Kidney (tissue), 14 donors: ENCODE data around the gene XRCC4. TPM values are rescaled to one million over a fixed set of nuclear protein-coding genes. Genes with fewer than 3 reads are reported as not detected.

Experiments
- DNase-seq, 5 donors: peaks; one replicate each; pipeline ENCODE4 v3.0.0-alpha.2; 2013 to 2020
- FAIRE-seq: peaks from 2 replicates; lab custom pipeline; 2012; peaks lifted over from hg19 to GRCh38; lab: Jason Lieb, UNC
- H3K27ac ChIP-seq, 2 donors: one replicate each; pipeline ENCODE4 v1.7.0; 2013; ENCODE audit warnings: low read depth in 2 of 2, low read length in 2 of 2, inconsistent platforms in 1 of 2
- H3K27me3 ChIP-seq: one replicate; pipeline ENCODE4 v1.7.1; 2013; ENCODE audit warnings: low read length, inconsistent platforms; ENCODE audit not compliant: control insufficient read depth, insufficient read depth
- H3K36me3 ChIP-seq, 3 donors: one replicate each; pipeline versions ENCODE4 v1.7.0 to v1.7.1; 2013; ENCODE audit warnings: low read length in 3 of 3, control low read depth in 1 of 3, inconsistent platforms in 1 of 3; ENCODE audit not compliant: insufficient read depth in 3 of 3, control insufficient read depth in 2 of 3
- H3K4me1 ChIP-seq, 3 donors: one replicate each; pipeline versions ENCODE4 v1.7.0 to v1.7.1; 2013; ENCODE audit warnings: low read length in 3 of 3, inconsistent platforms in 1 of 3, low read depth in 1 of 3; ENCODE audit not compliant: control insufficient read depth in 2 of 3, insufficient read depth in 2 of 3
- H3K4me3 ChIP-seq, 3 donors: one replicate each; pipeline versions ENCODE4 v1.7.0 to v1.8.1; 2013; ENCODE audit warnings: low read length in 3 of 3, control low read depth in 1 of 3, inconsistent platforms in 1 of 3
- H3K9ac ChIP-seq, 3 donors: one replicate each; pipeline versions ENCODE4 v1.7.0 to v1.7.1; 2013; ENCODE audit warnings: low read length in 3 of 3, control low read depth in 1 of 3, inconsistent platforms in 1 of 3
- H3K9me3 ChIP-seq, 3 donors: one replicate each; pipeline versions ENCODE4 v1.7.0 to v1.7.1; 2013; ENCODE audit warnings: low read length in 3 of 3, control low read depth in 1 of 3, inconsistent platforms in 1 of 3; ENCODE audit not compliant: control insufficient read depth in 2 of 3, insufficient read depth in 1 of 3
- intact Hi-C: fragments of 100-400 bp; cut with DNase I; formaldehyde crosslinking; loops from one replicate; pipeline ENCODE4 v1.11.1; 2022
- polyA plus RNA-seq: library from polyadenylated mRNA; stranded (reverse); fragments of 350-450 nt; fragmentation: Illumina TruSeq; extraction: RNeasy Lipid Tissue Mini Kit (QIAGEN cat#74804); gene quantifications from one replicate; pipeline ENCODE4 v1.2.3, GENCODE V29; 2014; ENCODE audit warnings: low read depth, low replicate concordance; ENCODE audit not compliant: insufficient read depth
- total RNA-seq: library from RNA; stranded (reverse); fragmentation: NEBNext Ultra II Directional; extraction: Animal tissue kit (Norgen Biotek cat#: 25700); gene quantifications from one replicate; pipeline ENCODE4 v1.2.1, GENCODE V29; 2021
- TF ChIP-seq, protein P1 (sequence below): IDR thresholded peaks from 3 replicates; pipeline ENCODE4 v1.5.1; 2012; ENCODE audit warnings: mild to moderate bottlenecking, moderate library complexity, borderline replicate concordance; ENCODE audit not compliant: insufficient read depth; ENCODE audit errors: extremely low read depth
- donor health status: control.
- donor health status: control.
- donor health status: control.
- donor health status: control.
- donor health status: control.
- donor health status: DM: yes; HTN: yes; CAD: no.
- donor health status: Normal renal cell carcinoma (clear cell type).

The XRCC4 gene
- total and polyA plus RNA-seq, 2 donors from 2014 or later: 8.5 to 9.4 TPM

DNA sequence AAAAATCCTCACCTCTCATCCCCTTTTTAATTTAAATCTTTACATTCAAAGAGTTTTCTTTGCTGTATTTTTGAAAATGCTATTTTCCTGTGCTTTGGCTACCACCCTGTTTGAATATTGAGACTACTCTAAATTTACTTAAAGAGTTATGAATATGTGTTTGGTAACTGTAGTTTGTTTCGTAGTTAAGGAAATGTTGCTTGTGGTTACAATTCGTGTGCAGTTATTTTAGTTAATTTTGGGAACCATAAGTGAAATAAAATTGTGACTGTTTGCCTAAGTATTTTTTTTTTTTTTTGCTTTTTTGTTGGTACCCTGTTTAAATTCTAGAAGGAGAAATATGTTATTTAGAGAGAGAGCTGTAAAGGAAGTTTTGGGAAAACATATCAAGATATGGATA, 78.7 kb downstream of the XRCC4 start:
- no peak for DNase-seq
- Histone ChIP-seq H3K4me1 (no peaks in the 10 kb centered on the region), H3K9me3 (no peaks in the 10 kb centered on the region), H3K27me3 (no peaks in the 10 kb centered on the region), H3K36me3 (no peaks in the 10 kb centered on the region), H3K4me3 (no peak overlapping the region), H3K9ac (no peak overlapping the region), H3K27ac (no peak overlapping the region)
- FAIRE-seq: no peak
- TF ChIP-seq, protein P1, sequence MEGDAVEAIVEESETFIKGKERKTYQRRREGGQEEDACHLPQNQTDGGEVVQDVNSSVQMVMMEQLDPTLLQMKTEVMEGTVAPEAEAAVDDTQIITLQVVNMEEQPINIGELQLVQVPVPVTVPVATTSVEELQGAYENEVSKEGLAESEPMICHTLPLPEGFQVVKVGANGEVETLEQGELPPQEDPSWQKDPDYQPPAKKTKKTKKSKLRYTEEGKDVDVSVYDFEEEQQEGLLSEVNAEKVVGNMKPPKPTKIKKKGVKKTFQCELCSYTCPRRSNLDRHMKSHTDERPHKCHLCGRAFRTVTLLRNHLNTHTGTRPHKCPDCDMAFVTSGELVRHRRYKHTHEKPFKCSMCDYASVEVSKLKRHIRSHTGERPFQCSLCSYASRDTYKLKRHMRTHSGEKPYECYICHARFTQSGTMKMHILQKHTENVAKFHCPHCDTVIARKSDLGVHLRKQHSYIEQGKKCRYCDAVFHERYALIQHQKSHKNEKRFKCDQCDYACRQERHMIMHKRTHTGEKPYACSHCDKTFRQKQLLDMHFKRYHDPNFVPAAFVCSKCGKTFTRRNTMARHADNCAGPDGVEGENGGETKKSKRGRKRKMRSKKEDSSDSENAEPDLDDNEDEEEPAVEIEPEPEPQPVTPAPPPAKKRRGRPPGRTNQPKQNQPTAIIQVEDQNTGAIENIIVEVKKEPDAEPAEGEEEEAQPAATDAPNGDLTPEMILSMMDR: no peak
- intact Hi-C loops: no loop called here

DNA sequence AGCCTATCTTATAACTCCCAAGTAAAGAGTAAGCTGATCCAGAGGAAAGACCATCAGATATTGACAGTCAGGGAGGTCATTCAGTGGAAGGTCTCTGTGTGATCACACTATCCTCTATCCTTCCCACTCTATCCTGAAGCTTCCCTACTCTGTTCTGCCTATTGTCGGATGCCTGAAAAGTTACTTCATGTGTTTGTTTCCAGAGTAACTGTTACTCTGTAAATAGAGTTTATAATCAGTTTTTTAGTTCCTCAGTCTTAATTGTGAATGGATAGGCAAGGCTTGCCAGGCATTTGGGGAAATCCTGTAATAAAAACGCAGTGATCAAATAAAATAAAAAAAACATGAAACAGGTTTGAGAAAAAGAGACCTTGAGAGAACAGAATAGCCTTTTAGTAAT, 79.8 kb downstream of the XRCC4 start:
- H3K4me3 ChIP-seq: no peak overlapping the region
- no peaks in the 10 kb centered on the region for H3K36me3 ChIP-seq
- TF ChIP-seq, protein P1: no peak
- intact Hi-C loops: no loop called here
- H3K27me3 ChIP-seq: no peaks in the 10 kb centered on the region
- no peak overlapping the region for H3K27ac ChIP-seq
- no peaks in the 10 kb centered on the region for H3K4me1 ChIP-seq
- FAIRE-seq (no peak), DNase-seq (no peak)
- H3K9ac ChIP-seq: no peak overlapping the region
- H3K9me3 ChIP-seq: no peaks in the 10 kb centered on the region

DNA sequence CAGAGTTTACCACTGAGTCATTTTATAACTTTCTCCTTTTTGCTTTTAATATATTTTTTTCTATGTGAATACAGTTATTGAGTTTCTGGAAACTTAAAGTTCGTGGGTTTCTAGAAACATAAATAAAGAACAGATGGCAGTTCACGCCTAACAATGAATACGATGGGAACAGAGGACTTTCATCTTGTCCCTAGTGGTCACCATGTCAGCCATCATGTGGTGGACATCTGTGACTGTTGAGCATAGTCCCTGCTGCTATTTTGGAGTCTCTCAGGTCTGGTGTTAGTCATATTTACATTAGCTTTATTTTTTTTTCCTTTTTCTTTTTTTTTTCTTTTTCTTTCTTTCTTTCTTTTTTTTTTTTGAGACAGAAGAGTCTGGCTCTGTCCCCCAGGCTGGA, 85.3 kb downstream of the XRCC4 start:
- FAIRE-seq: no peak
- TF ChIP-seq, protein P1: no peak
- H3K27ac ChIP-seq: no peak overlapping the region

DNA sequence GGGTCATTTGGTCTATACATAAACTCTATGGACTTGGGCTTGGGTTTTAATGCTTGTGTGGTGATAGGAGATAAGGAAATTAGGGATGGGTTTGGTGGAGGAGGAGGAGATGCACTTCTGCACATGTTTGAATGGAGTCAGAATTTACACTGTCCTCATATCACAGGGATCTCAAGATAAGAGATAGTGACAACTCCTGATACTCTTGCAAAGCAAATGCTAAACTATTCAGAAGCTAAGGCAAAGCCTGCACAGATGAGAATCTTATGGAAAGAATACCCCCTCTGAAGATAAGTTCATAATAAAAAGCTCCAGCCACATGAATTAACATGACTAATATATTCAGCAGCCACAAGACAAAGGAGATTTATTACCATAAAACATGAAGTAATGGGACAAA, 90.2 kb downstream of the XRCC4 start:
- DNase-seq (no peak), FAIRE-seq (no peak)
- Histone ChIP-seq H3K27ac (no peak overlapping the region), H3K27me3 (no peaks in the 10 kb centered on the region), H3K4me1 (no peaks in the 10 kb centered on the region), H3K9me3 (no peaks in the 10 kb centered on the region), H3K36me3 (no peaks in the 10 kb centered on the region), H3K9ac (no peak overlapping the region), H3K4me3 (no peak overlapping the region)
- intact Hi-C loops: no loop called here
- TF ChIP-seq, protein P1: no peak

More for the DNA sequence above, 85.3 kb downstream of the XRCC4 start:
- no peak overlapping the region for H3K4me3 ChIP-seq
- intact Hi-C loops: no loop called here
- no peak overlapping the region for H3K9ac ChIP-seq
- H3K36me3 ChIP-seq: no peaks in the 10 kb centered on the region
- no peaks in the 10 kb centered on the region for H3K4me1 ChIP-seq
- no peaks in the 10 kb centered on the region for H3K27me3 ChIP-seq
- no peaks in the 10 kb centered on the region for H3K9me3 ChIP-seq
- DNase-seq: no peak
